Spleen (tissue), 7 donors: ENCODE results near the gene SAV1.
"Not testable (repeated sequence)": the region's sequence is repeated elsewhere in the genome, so short reads cannot be mapped to it uniquely, and the experiment has no call there.

Experiments
- POLR2A ChIP-seq, 3 donors: fragments of 450-650 bp; IDR thresholded peaks; one replicate each; pipeline ENCODE4 v1.5.1; 2017; ENCODE audit warnings: antibody characterized with exemption in 3 of 3, mild to moderate bottlenecking in 1 of 3
- POLR2AphosphoS5 ChIP-seq, 3 donors: sonication (generic); formaldehyde crosslinking; IDR thresholded peaks; one replicate each; pipeline ENCODE4 v1.5.1; 2017; ENCODE audit warnings: antibody characterized with exemption in 3 of 3
- TF ChIP-seq, protein P1 (sequence below), 11 experiments: fragments of 200-600 bp in 7 of 11; fragments of 450-650 bp in 4 of 11; sonication (generic) in 4 of 11; IDR thresholded peaks in 8 of 11; conservative IDR thresholded peaks in 3 of 11; 1 replicate in 7 of 11; 2 replicates in 4 of 11; pipeline versions ENCODE4 v1.4.0 to v1.8.0; 2016 to 2021; ENCODE audit warnings: antibody characterized with exemption in 11 of 11, inconsistent platforms in 4 of 11, mild to moderate bottlenecking in 1 of 11
- donor health status: DM: no; HTN: no; CAD: no; lungs with moderate emphysema.
- donor health status: DM: no; HTN: no; CAD: no.
- donor health status: DM: no; HTN: no; CAD: no.

DNA sequence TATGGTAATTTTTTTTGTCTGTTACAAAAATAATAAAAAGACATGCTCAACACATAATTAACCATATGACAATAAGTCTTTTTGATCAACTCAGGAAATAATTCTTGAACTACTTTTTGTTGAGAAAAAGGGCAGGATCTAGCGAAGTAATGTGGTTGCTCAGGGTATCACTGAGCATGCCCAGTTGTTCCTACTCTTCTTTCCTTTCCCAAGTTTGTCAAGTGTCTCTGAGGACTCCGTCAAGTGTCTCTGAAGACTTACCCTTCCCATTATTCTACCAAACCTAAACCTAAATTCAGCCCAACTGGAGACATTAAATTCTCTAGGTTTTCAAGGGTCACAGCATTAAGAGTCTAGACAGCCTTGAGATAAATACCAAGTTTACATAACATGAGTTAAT lies 3.5 kb downstream of the SAV1 start:
- not testable (repeated sequence) for TF ChIP-seq POLR2A, POLR2AphosphoS5 (IDR thresholded peaks at IDR 0.05)
- TF ChIP-seq, protein P1, sequence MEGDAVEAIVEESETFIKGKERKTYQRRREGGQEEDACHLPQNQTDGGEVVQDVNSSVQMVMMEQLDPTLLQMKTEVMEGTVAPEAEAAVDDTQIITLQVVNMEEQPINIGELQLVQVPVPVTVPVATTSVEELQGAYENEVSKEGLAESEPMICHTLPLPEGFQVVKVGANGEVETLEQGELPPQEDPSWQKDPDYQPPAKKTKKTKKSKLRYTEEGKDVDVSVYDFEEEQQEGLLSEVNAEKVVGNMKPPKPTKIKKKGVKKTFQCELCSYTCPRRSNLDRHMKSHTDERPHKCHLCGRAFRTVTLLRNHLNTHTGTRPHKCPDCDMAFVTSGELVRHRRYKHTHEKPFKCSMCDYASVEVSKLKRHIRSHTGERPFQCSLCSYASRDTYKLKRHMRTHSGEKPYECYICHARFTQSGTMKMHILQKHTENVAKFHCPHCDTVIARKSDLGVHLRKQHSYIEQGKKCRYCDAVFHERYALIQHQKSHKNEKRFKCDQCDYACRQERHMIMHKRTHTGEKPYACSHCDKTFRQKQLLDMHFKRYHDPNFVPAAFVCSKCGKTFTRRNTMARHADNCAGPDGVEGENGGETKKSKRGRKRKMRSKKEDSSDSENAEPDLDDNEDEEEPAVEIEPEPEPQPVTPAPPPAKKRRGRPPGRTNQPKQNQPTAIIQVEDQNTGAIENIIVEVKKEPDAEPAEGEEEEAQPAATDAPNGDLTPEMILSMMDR (IDR thresholded peaks at IDR 0.05 in 8 of 11, conservative IDR thresholded peaks at IDR 0.05 in 3 of 11) = not testable (repeated sequence)
